Vagina (tissue), 2 donors: Measurements from ENCODE around the gene ATP2B2. TPM values are rescaled to one million over a fixed set of nuclear protein-coding genes. Genes with fewer than 3 reads are reported as not detected.

Experiments
- DNase-seq, 2 donors: peaks; one replicate each; pipeline ENCODE4 v3.0.0-alpha.2; 2017; ENCODE audit errors: extremely low spot score in 2 of 2
- H3K27ac ChIP-seq: fragments of 200-600 bp; sonication (generic); one replicate; pipeline ENCODE4 v1.5.1; 2019
- H3K27me3 ChIP-seq: fragments of 200-600 bp; sonication (generic); one replicate; pipeline ENCODE4 v1.5.1; 2019
- H3K36me3 ChIP-seq, 2 donors: fragments of 200-600 bp; sonication (generic); one replicate each; pipeline ENCODE4 v1.5.1; 2017 to 2019
- H3K4me1 ChIP-seq: fragments of 200-600 bp; sonication (generic); one replicate; pipeline ENCODE4 v1.5.1; 2019
- H3K4me3 ChIP-seq, 2 donors: fragments of 200-600 bp; sonication (generic); 1 replicate in 1 of 2; 2 replicates in 1 of 2; pipeline ENCODE4 v1.5.1; 2016 to 2019
- H3K9me3 ChIP-seq: fragments of 200-600 bp; sonication (generic); one replicate; pipeline ENCODE4 v1.5.1; 2019
- CTCF ChIP-seq, 3 experiments: fragments of 450-650 bp in 2 of 3; fragments of 200-600 bp in 1 of 3; sonication (generic) in 1 of 3; IDR thresholded peaks; one replicate each; pipeline ENCODE4 v1.5.1; 2017 to 2019; ENCODE audit warnings: antibody characterized with exemption in 3 of 3, mild to moderate bottlenecking in 2 of 3, moderate library complexity in 2 of 3
- POLR2A ChIP-seq, 2 donors: fragments of 450-650 bp; IDR thresholded peaks; one replicate each; pipeline ENCODE4 v1.6.1; 2017; ENCODE audit warnings: antibody characterized with exemption in 2 of 2, mild to moderate bottlenecking in 2 of 2, moderate library complexity in 2 of 2
- POLR2AphosphoS5 ChIP-seq, 2 donors: sonication (generic); formaldehyde crosslinking; IDR thresholded peaks; one replicate each; pipeline ENCODE4 v1.9.0; 2017; ENCODE audit warnings: antibody characterized with exemption in 2 of 2, mild to moderate bottlenecking in 2 of 2, low read depth in 1 of 2; ENCODE audit not compliant: insufficient read depth in 1 of 2
- intact Hi-C: fragments of 100-400 bp; cut with DNase I; formaldehyde crosslinking; loops from one replicate; pipeline ENCODE4 v1.15.1; 2023
- total RNA-seq: library from RNA; depleted of rRNA; stranded (reverse); fragments of >200 nt; gene quantifications from one replicate; pipeline ENCODE4 v1.2.3, GENCODE V29; 2016

The ATP2B2 gene
- total RNA-seq, 1 donor from 2014 or later, result 0.25 TPM

GRCh38 chr3:10330319-10330718 lies 175.1 kb downstream of the ATP2B2 start:
- intact Hi-C loops, result no loop called here
- TF ChIP-seq CTCF (IDR thresholded peaks at IDR 0.05) (no peak), POLR2AphosphoS5 (IDR thresholded peaks at IDR 0.05; ENCODE audit: insufficient read depth in 1 of 2, low read depth in 1 of 2) (no peak), POLR2A (IDR thresholded peaks at IDR 0.05) (no peak)
- H3K4me1 ChIP-seq, result no peaks in the 10 kb centered on the region
- H3K27ac ChIP-seq, result no peak overlapping the region
- no peaks in the 10 kb centered on the region for H3K27me3 ChIP-seq
- no peaks in the 10 kb centered on the region for H3K9me3 ChIP-seq
- H3K4me3 ChIP-seq, result no peak overlapping the region
- no peak for DNase-seq
- no peaks in the 10 kb centered on the region for H3K36me3 ChIP-seq

GRCh38 chr3:10329495-10330015 lies 175.8 kb downstream of the ATP2B2 start:
- no peak overlapping the region for H3K27ac ChIP-seq
- no peaks in the 10 kb centered on the region for H3K9me3 ChIP-seq
- H3K27me3 ChIP-seq, result no peaks in the 10 kb centered on the region
- no peak overlapping the region for H3K4me3 ChIP-seq
- no peaks in the 10 kb centered on the region for H3K36me3 ChIP-seq
- intact Hi-C loops, result no loop called here
- no peak for DNase-seq
- TF ChIP-seq POLR2AphosphoS5 (IDR thresholded peaks at IDR 0.05; ENCODE audit: insufficient read depth in 1 of 2, low read depth in 1 of 2) (no peak), POLR2A (IDR thresholded peaks at IDR 0.05) (no peak), CTCF (IDR thresholded peaks at IDR 0.05) (no peak)
- no peaks in the 10 kb centered on the region for H3K4me1 ChIP-seq

- no peaks in the 10 kb centered on the region for H3K9me3 ChIP-seq
- no peaks in the 10 kb centered on the region for H3K36me3 ChIP-seq
- DNase-seq, result no peak
- no peak for TF ChIP-seq CTCF (IDR thresholded peaks at IDR 0.05)
- TF ChIP-seq POLR2AphosphoS5 (IDR thresholded peaks at IDR 0.05; ENCODE audit: insufficient read depth in 1 of 2, low read depth in 1 of 2), result no peak
- no peak for TF ChIP-seq POLR2A (IDR thresholded peaks at IDR 0.05)
- H3K4me1 ChIP-seq, result no peaks in the 10 kb centered on the region
- intact Hi-C loops, result no loop called here
- H3K4me3 ChIP-seq, result no peak overlapping the region
- no peaks in the 10 kb centered on the region for H3K27me3 ChIP-seq
- no peak overlapping the region for H3K27ac ChIP-seq
These were observed 176.8 kb downstream of the ATP2B2 start for GRCh38 chr3:10328460-10329071.

- H3K4me1 ChIP-seq, result no peaks in the 10 kb centered on the region
- no peak overlapping the region for H3K27ac ChIP-seq
- no peak overlapping the region for H3K4me3 ChIP-seq
- no peaks in the 10 kb centered on the region for H3K27me3 ChIP-seq
- intact Hi-C loops, result no loop called here
- no peaks in the 10 kb centered on the region for H3K9me3 ChIP-seq
- TF ChIP-seq POLR2A (IDR thresholded peaks at IDR 0.05) (no peak), CTCF (IDR thresholded peaks at IDR 0.05) (no peak), POLR2AphosphoS5 (IDR thresholded peaks at IDR 0.05; ENCODE audit: insufficient read depth in 1 of 2, low read depth in 1 of 2) (no peak)
- DNase-seq, result no peak
- no peaks in the 10 kb centered on the region for H3K36me3 ChIP-seq
These were observed 177.8 kb downstream of the ATP2B2 start for GRCh38 chr3:10327592-10327991.

GRCh38 chr3:10322352-10322710 lies 183.1 kb downstream of the ATP2B2 start:
- TF ChIP-seq CTCF (IDR thresholded peaks at IDR 0.05), result no peak
- no peak for TF ChIP-seq POLR2AphosphoS5 (IDR thresholded peaks at IDR 0.05; ENCODE audit: insufficient read depth in 1 of 2, low read depth in 1 of 2)
- TF ChIP-seq POLR2A (IDR thresholded peaks at IDR 0.05), result no peak
- H3K36me3 ChIP-seq, result peaks cover 0 to 11% of the 10 kb centered on the region in 2 donors
- H3K27me3 ChIP-seq, result no peaks in the 10 kb centered on the region
- no peak overlapping the region for H3K4me3 ChIP-seq
- H3K27ac ChIP-seq, result no peak overlapping the region
- peaks cover 30% of the 10 kb centered on the region for H3K4me1 ChIP-seq
- DNase-seq, result no peak
- intact Hi-C loops, result no loop called here
- H3K9me3 ChIP-seq, result no peaks in the 10 kb centered on the region
